Lower leg skin (tissue), 3 donors: ENCODE measurements around the gene NBAS.

Experiments
- CTCF ChIP-seq, 3 donors: fragments of 450-650 bp; IDR thresholded peaks; one replicate each; pipeline ENCODE4 v1.5.1; 2016; ENCODE audit warnings: antibody characterized with exemption in 3 of 3, mild to moderate bottlenecking in 3 of 3, moderate library complexity in 2 of 3
- POLR2A ChIP-seq, 2 donors: fragments of 450-650 bp; IDR thresholded peaks; one replicate each; pipeline ENCODE4 v1.6.1; 2016 to 2017; ENCODE audit warnings: antibody characterized with exemption in 2 of 2, mild to moderate bottlenecking in 1 of 2, moderate library complexity in 1 of 2

- TF ChIP-seq POLR2A (IDR thresholded peaks at IDR 0.05) (no peak), CTCF (IDR thresholded peaks at IDR 0.05) (no peak)
Observed at GRCh38 chr2:15220603-15221002, 340.5 kb downstream of the NBAS start.
